K562 (cell line): ENCODE measurements around the gene GINS2. TPM values are rescaled to one million over a fixed set of nuclear protein-coding genes. Genes with fewer than 3 reads are reported as not detected.

ENCODE experiments used
- ATAC-seq: fragments of 200-7000 bp; cut with Tn5 transposase; 3 replicates; pipeline ENCODE4 v1.9.1; 2020; ENCODE audit warnings: moderate library complexity
- BruUV-seq: library from RNA; stranded (reverse); fragments of 400-500 nt; replicated peaks from 2 replicates; lab custom pipeline; 2021; lab: Mats Ljungman, UMichigan
- CTCF ChIA-PET: fragments of 300-600 bp; formaldehyde crosslinking; extraction: SDS; loops from one replicate; lab custom pipeline; 2021; ENCODE audit warnings: low intra/inter-chr PET ratio; lab: Yijun Ruan, JAX
- POLR2A ChIA-PET: fragments of 300-600, 350-650 bp; sonication (Branson Sonifier 250); formaldehyde crosslinking; extraction: SDS; loops from one replicate; lab custom pipeline; 2021; ENCODE audit warnings: antibody characterized with exemption, inconsistent platforms; lab: Yijun Ruan, JAX
- DNase-seq, 4 experiments: peaks; one replicate each; pipeline versions ENCODE4 v3.0.0 to v3.0.0-alpha.2; 2011 to 2018; ENCODE audit warnings: low spot score in 3 of 4, mixed read lengths in 3 of 4; ENCODE audit errors: extremely low read depth in 1 of 4
- FAIRE-seq: peaks from 2 replicates; lab custom pipeline; 2011; peaks lifted over from hg19 to GRCh38; lab: Jason Lieb, UNC
- H2AFZ ChIP-seq: 2 replicates; pipeline ENCODE4 v1.6.0; 2011; ENCODE audit warnings: low read depth, low read length, control low read depth, inconsistent platforms
- H3K27ac ChIP-seq: fragments of 200-600 bp; 3 replicates; pipeline ENCODE4 v1.8.0; 2011; ENCODE audit warnings: low read depth, mild to moderate bottlenecking, control low read depth, inconsistent platforms, low read length, moderate library complexity, mixed read lengths; ENCODE audit errors: extremely low read depth
- H3K27me3 ChIP-seq, 2 experiments: fragments of 300-600 bp in 1 of 2; 2 replicates in 1 of 2; 3 replicates in 1 of 2; pipeline versions ENCODE4 v1.6.0 to v1.8.0; 2011; ENCODE audit warnings: inconsistent platforms in 2 of 2, low read length in 2 of 2, mild to moderate bottlenecking in 1 of 2, mixed read lengths in 1 of 2, moderate library complexity in 1 of 2; ENCODE audit not compliant: control insufficient read depth in 2 of 2, insufficient read depth in 2 of 2
- H3K36me3 ChIP-seq: fragments of 300-600 bp; 3 replicates; pipeline ENCODE4 v1.8.0; 2011; ENCODE audit warnings: mild to moderate bottlenecking, low read length, inconsistent platforms; ENCODE audit not compliant: control insufficient read depth, insufficient read depth
- H3K4me1 ChIP-seq, 2 experiments: fragments of 200-600 bp in 1 of 2; replicated peaks in 1 of 2; 2 replicates in 1 of 2; 3 replicates in 1 of 2; pipeline versions ENCODE4 v1.5.1 to v1.8.0; 2011; ENCODE audit warnings: inconsistent platforms in 2 of 2, low read length in 2 of 2, mild to moderate bottlenecking in 1 of 2, mixed read lengths in 1 of 2, moderate library complexity in 1 of 2; ENCODE audit not compliant: control insufficient read depth in 2 of 2, insufficient read depth in 2 of 2
- H3K4me2 ChIP-seq: 2 replicates; pipeline ENCODE4 v1.6.1; 2011; ENCODE audit warnings: low read length, control low read depth, inconsistent platforms, mixed read lengths; ENCODE audit not compliant: insufficient read depth
- H3K4me3 ChIP-seq: fragments of 200-600 bp; sonication (generic), shearing (Covaris generic); 2 replicates; pipeline ENCODE4 v1.5.1; 2016; ENCODE audit warnings: control low read depth, inconsistent platforms
- H3K79me2 ChIP-seq: fragments of 200-600 bp; 3 replicates; pipeline ENCODE4 v1.8.0; 2011; ENCODE audit warnings: low read length, inconsistent platforms; ENCODE audit not compliant: control insufficient read depth, insufficient read depth
- H3K9ac ChIP-seq, 2 experiments: 2 replicates each; pipeline versions ENCODE4 v1.6.0 to v1.6.1; 2011; ENCODE audit warnings: low read depth in 2 of 2, low read length in 2 of 2, control low read depth in 1 of 2, inconsistent platforms in 1 of 2, mild to moderate bottlenecking in 1 of 2, mixed read lengths in 1 of 2; ENCODE audit not compliant: insufficient read depth in 1 of 2
- H3K9me1 ChIP-seq: one replicate; pipeline ENCODE4 v1.6.0; 2011; ENCODE audit warnings: inconsistent platforms, mild to moderate bottlenecking, low read length, moderate library complexity; ENCODE audit not compliant: control insufficient read depth, insufficient read depth
- H3K9me3 ChIP-seq: replicated peaks from 2 replicates; pipeline ENCODE4 v1.5.1; 2011; ENCODE audit warnings: low read depth, low read length, inconsistent platforms; ENCODE audit not compliant: control insufficient read depth, insufficient read depth
- H4K20me1 ChIP-seq: replicated peaks from 2 replicates; pipeline ENCODE4 v1.6.1; 2011; ENCODE audit warnings: low read length, inconsistent platforms, mixed read lengths; ENCODE audit not compliant: control insufficient read depth, insufficient read depth
- HDAC2 ChIP-seq: fragments of 450-650 bp; IDR thresholded peaks from 2 replicates; pipeline ENCODE4 v1.6.1; 2016; ENCODE audit warnings: mild to moderate bottlenecking
- HIVEP1 ChIP-seq: fragments of 250-450 bp; sonication (Bioruptor Pico); IDR thresholded peaks from 2 replicates; pipeline ENCODE4 v1.4.0; 2020; ENCODE audit warnings: mild to moderate bottlenecking
- MGA ChIP-seq: fragments of 450-650 bp; IDR thresholded peaks from 2 replicates; pipeline ENCODE4 v1.6.1; 2016; ENCODE audit warnings: mild to moderate bottlenecking, moderate library complexity
- NR1H2 ChIP-seq: sonication (generic); formaldehyde crosslinking; IDR thresholded peaks from 2 replicates; pipeline ENCODE4 v1.4.0; 2020; ENCODE audit warnings: mild to moderate bottlenecking, missing genetic modification reagents
- PBX2 ChIP-seq, 2 experiments: IDR thresholded peaks in 1 of 2; conservative IDR thresholded peaks in 1 of 2; 2 replicates each; pipeline ENCODE4 v1.6.1; 2016; ENCODE audit warnings: low read depth in 2 of 2, mild to moderate bottlenecking in 1 of 2, missing compliant biosample characterization in 1 of 2, missing genetic modification characterization in 1 of 2, moderate library complexity in 1 of 2
- ZC3H8 ChIP-seq: fragments of 450-650 bp; IDR thresholded peaks from 2 replicates; pipeline ENCODE4 v1.6.1; 2017
- WGBS: fragments of 100-300 bp; shearing (Covaris generic); methylation state at CpG from one replicate; pipeline ENCODE4 v1.1.6; 2016; ENCODE audit warnings: low coverage, mixed read lengths; ENCODE audit not compliant: insufficient coverage; ENCODE audit errors: missing lambda C conversion rate; 5-methylcytosine and 5-hydroxymethylcytosine counted together
- in situ Hi-C: fragments of 300-500 bp; cut with MboI; formaldehyde crosslinking; loops from 4 replicates; pipeline ENCODE4 v1.15.0; 2018; ENCODE audit warnings: inconsistent platforms, mixed read lengths
- intact Hi-C: fragments of 100-400 bp; cut with micrococcal nuclease; formaldehyde crosslinking; loops from 2 replicates; pipeline ENCODE4 v1.14.2; 2022
- polyA plus RNA-seq, 8 experiments: library from polyadenylated mRNA; depleted of rRNA in 4 of 8; stranded (reverse) in 5 of 8; unstranded in 3 of 8; fragments of >200 nt; fragmentation: Nextera tagmentation in 2 of 8; fragmentation: Illumina TruSeq in 1 of 8; extraction: Ambion mirVana in 2 of 8; extraction: Trizol in 1 of 8; gene quantifications; 2 replicates each; pipeline versions ENCODE4 v1.2.1 to v1.2.3, GENCODE V29; 2011 to 2014; ENCODE audit warnings: inconsistent platforms in 1 of 8, missing spikeins in 1 of 8
- total RNA-seq, 7 experiments: library from RNA; depleted of rRNA in 6 of 7; stranded (reverse); fragments of >200 nt in 6 of 7; fragmentation: Illumina TruSeq in 2 of 7; extraction: Trizol in 2 of 7; gene quantifications; 2 replicates each; pipeline versions ENCODE4 v1.2.1 to v1.2.3, GENCODE V29; 2011 to 2021; ENCODE audit warnings: low replicate concordance in 1 of 7
- TF ChIP-seq, protein P1 (sequence below): fragments of 250-450 bp; sonication (Bioruptor Pico); IDR thresholded peaks from 2 replicates; pipeline ENCODE4 v1.9.0; 2021; ENCODE audit warnings: mild to moderate bottlenecking

Gene GINS2
- total and polyA plus RNA-seq, 9 of the 15 experiments (the other 6 are each of a cell fraction or from before 2014, with no cell fraction given), result 40.4 to 76.2 (median 44.6) TPM

DNA sequence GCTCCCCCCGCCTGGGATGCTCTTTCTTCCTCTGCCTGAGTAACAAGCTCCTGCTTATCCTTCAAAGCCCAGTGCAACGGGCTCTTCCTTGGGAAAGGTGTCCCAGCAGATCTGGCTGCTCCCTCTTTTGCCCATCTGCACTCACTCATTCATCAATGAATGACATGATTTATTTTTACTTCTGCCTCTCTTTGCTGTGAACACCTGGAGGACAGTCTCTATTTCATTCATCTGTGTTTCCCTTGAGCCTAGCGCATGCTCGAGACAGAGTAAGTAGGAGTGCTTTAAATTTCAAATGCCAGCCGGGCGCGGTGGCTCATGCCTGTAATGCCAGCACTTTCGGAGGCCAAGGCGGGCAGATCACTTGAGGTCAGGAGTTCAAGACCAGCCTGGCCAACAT lies 22.0 kb upstream of the GINS2 start:
- ATAC-seq (no peak), FAIRE-seq (no peak), DNase-seq (no peak)
- intact Hi-C loops, result loop anchor here (10.0 kb wide), 1 partner anchor 136 kb away; no protein-coding TSS in a partner anchor
- H4K20me1 ChIP-seq, result 0 out of 2 replicates have a peak, but pooled peaks cover 4% of the 10 kb centered on the region
- no peak overlapping the region for H3K4me2 ChIP-seq
- in situ Hi-C loops, result loop anchor here (10.0 kb wide), 1 partner anchor 286 kb away; no protein-coding TSS in a partner anchor
- H3K9me1 ChIP-seq, result no peaks in the 10 kb centered on the region
- H3K9me3 ChIP-seq, result peaks cover 6% of the 10 kb centered on the region
- no peak overlapping the region for H2AFZ ChIP-seq
- no peak overlapping the region for H3K4me3 ChIP-seq
- H3K27me3 ChIP-seq, result peaks cover 27 to 62% of the 10 kb centered on the region in 2 experiments
- WGBS, result 12% methylated on average over 9 of the region's 9 CpGs
- H3K27ac ChIP-seq, result no peak overlapping the region
- no peaks in the 10 kb centered on the region for H3K36me3 ChIP-seq
- no TSS peak for BruUV-seq
- no peak overlapping the region for H3K9ac ChIP-seq
- POLR2A ChIA-PET, result interaction anchor here (0.7 to 1.8 kb wide), 2 partner anchors 15 to 58 kb away, joined by 3 to 4 read pairs; no protein-coding TSS in a partner anchor
- CTCF ChIA-PET, result no interaction called here
- H3K79me2 ChIP-seq, result no peaks in the 10 kb centered on the region
- H3K4me1 ChIP-seq, result peaks cover 0 to 18% of the 10 kb centered on the region in 2 experiments; a peak in 2 of 5 replicates
- TF ChIP-seq PBX2 (CRISPR knock-in tag; IDR thresholded peaks at IDR 0.05; ENCODE audit: low read depth) (no peak), PBX2 (tag; conservative IDR thresholded peaks at IDR 0.05; ENCODE audit: low read depth) (no peak), ZC3H8 (no peak), HDAC2 (no peak), HIVEP1 (CRISPR knock-in tag) (no peak), NR1H2 (no peak), MGA (no peak)
- TF ChIP-seq, protein P1, sequence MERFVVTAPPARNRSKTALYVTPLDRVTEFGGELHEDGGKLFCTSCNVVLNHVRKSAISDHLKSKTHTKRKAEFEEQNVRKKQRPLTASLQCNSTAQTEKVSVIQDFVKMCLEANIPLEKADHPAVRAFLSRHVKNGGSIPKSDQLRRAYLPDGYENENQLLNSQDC (CRISPR knock-in tag), result no peak
